Activated CD4-positive, CD25-positive, alpha-beta regulatory T cell (primary cell): Measurements from ENCODE around the gene NRARP.

ENCODE experiments used
- DNase-seq, 4 experiments: peaks; one replicate each; lab custom pipeline; 2025; lab: John Stamatoyannopoulos, UW

The NRARP gene

GRCh38 chr9:137310189-137311052 lies 8.3 kb upstream of the NRARP start:
- no peak for DNase-seq

GRCh38 chr9:137309368-137310188 lies 7.5 kb upstream of the NRARP start:
- no peak for DNase-seq

- no peak for DNase-seq
Observed at GRCh38 chr9:137308057-137308619, 6.1 kb upstream of the NRARP start.

- DNase-seq, result no peak
Observed at GRCh38 chr9:137307255-137308056, 5.4 kb upstream of the NRARP start.

- DNase-seq, result no peak
Observed at GRCh38 chr9:137306850-137307254, 4.8 kb upstream of the NRARP start.

GRCh38 chr9:137306066-137306849 lies 4.2 kb upstream of the NRARP start:
- DNase-seq, result no peak

- DNase-seq, result no peak
Observed at GRCh38 chr9:137305798-137306065, 3.7 kb upstream of the NRARP start.

- peak in 3 of 4 experiments; percentile 38 to 53 (median 38) for DNase-seq
Observed at GRCh38 chr9:137305060-137305797, 3.2 kb upstream of the NRARP start.

GRCh38 chr9:137304383-137305059 lies 2.5 kb upstream of the NRARP start:
- no peak for DNase-seq

- DNase-seq, result no peak
Observed at GRCh38 chr9:137303893-137304382, 1.9 kb upstream of the NRARP start.

GRCh38 chr9:137303151-137303892 lies 1.3 kb upstream of the NRARP start:
- no peak for DNase-seq

GRCh38 chr9:137302449-137303150 lies 529 bp upstream of the NRARP start:
- peak in 2 of 4 experiments; percentile 67 to 69 for DNase-seq

- DNase-seq, result no peak
Observed at GRCh38 chr9:137301081-137301947, 757 bp downstream of the NRARP start.

GRCh38 chr9:137300567-137301080 lies 1.4 kb downstream of the NRARP start:
- no peak for DNase-seq

- DNase-seq, result no peak
Observed at GRCh38 chr9:137299938-137300337, 2.1 kb downstream of the NRARP start.

- DNase-seq, result no peak
Observed at GRCh38 chr9:137299203-137299565, 2.9 kb downstream of the NRARP start.
